IMR-90 (cell line): ENCODE data around the gene GATA2. TPM values are rescaled to one million over a fixed set of nuclear protein-coding genes. Genes with fewer than 3 reads are reported as not detected.

Experiments
- ATAC-seq: fragments of 200-7000 bp; cut with Tn5 transposase; 2 replicates; pipeline ENCODE4 v1.9.1; 2020; ENCODE audit warnings: low read depth, mild to moderate bottlenecking, moderate library complexity
- BruUV-seq: library from RNA; stranded (reverse); fragments of 400-500 nt; replicated peaks from 2 replicates; lab custom pipeline; 2021; lab: Mats Ljungman, UMichigan
- CTCF ChIA-PET: fragments of 300-600 bp; formaldehyde crosslinking; extraction: SDS; loops from one replicate; lab custom pipeline; 2021; ENCODE audit warnings: antibody characterized with exemption; lab: Yijun Ruan, JAX
- POLR2A ChIA-PET: fragments of 300-600 bp; sonication (Branson Sonifier 250); formaldehyde crosslinking; loops from one replicate; lab custom pipeline; 2022; ENCODE audit warnings: antibody characterized with exemption; ENCODE audit not compliant: unreplicated experiment; lab: Charles Lee
- DNase-seq: peaks from one replicate; pipeline ENCODE4 v3.0.0; 2013
- H2AFZ ChIP-seq: replicated peaks from 2 replicates; pipeline ENCODE3; 2013; ENCODE audit warnings: low read length, mild to moderate bottlenecking; ENCODE audit not compliant: poor library complexity
- H2AK5ac ChIP-seq: 2 replicates; pipeline ENCODE4 v1.6.1; 2013; ENCODE audit warnings: low read depth, low read length, inconsistent platforms
- H2AK9ac ChIP-seq: replicated peaks from 2 replicates; pipeline ENCODE3; 2013; ENCODE audit warnings: mild to moderate bottlenecking, low read depth, low read length, moderate library complexity; ENCODE audit not compliant: poor library complexity
- H2BK120ac ChIP-seq: 2 replicates; pipeline ENCODE4 v1.6.1; 2013; ENCODE audit warnings: low read depth, low read length, inconsistent platforms
- H2BK15ac ChIP-seq: 3 replicates; pipeline ENCODE4 v1.6.1; 2013; ENCODE audit warnings: low read depth, low read length, inconsistent platforms
- H2BK20ac ChIP-seq: 2 replicates; pipeline ENCODE4 v1.6.1; 2013; ENCODE audit warnings: low read depth, mild to moderate bottlenecking, inconsistent platforms, low read length, moderate library complexity
- H2BK5ac ChIP-seq: 2 replicates; pipeline ENCODE4 v1.6.1; 2013; ENCODE audit warnings: mild to moderate bottlenecking, low read depth, low read length, inconsistent platforms; ENCODE audit not compliant: poor library complexity, severe bottlenecking
- H3K14ac ChIP-seq: replicated peaks from 2 replicates; pipeline ENCODE4 v1.6.1; 2013; ENCODE audit warnings: low read depth, low read length, inconsistent platforms
- H3K18ac ChIP-seq: 2 replicates; pipeline ENCODE4 v1.6.1; 2013; ENCODE audit warnings: low read depth, low read length, control low read depth
- H3K23ac ChIP-seq: 2 replicates; pipeline ENCODE4 v1.6.1; 2013; ENCODE audit warnings: low read depth, low read length, inconsistent platforms
- H3K27ac ChIP-seq: 2 replicates; pipeline ENCODE4 v1.5.1; 2013; ENCODE audit warnings: mild to moderate bottlenecking, control low read depth, low read length; ENCODE audit not compliant: insufficient read depth
- H3K27me3 ChIP-seq: 2 replicates; pipeline ENCODE4 v1.6.1; 2013; ENCODE audit warnings: low read length; ENCODE audit not compliant: control insufficient read depth, insufficient read depth
- H3K36me3 ChIP-seq: 2 replicates; pipeline ENCODE4 v1.6.1; 2013; ENCODE audit warnings: low read length, mixed read lengths; ENCODE audit not compliant: control insufficient read depth, insufficient read depth
- H3K4ac ChIP-seq: 2 replicates; pipeline ENCODE4 v1.6.1; 2013; ENCODE audit warnings: low read depth, low read length, inconsistent platforms
- H3K4me1 ChIP-seq: 2 replicates; pipeline ENCODE4 v1.6.1; 2013; ENCODE audit warnings: low read length, mixed read lengths; ENCODE audit not compliant: control insufficient read depth, insufficient read depth
- H3K4me2 ChIP-seq: 2 replicates; pipeline ENCODE4 v1.6.1; 2013; ENCODE audit warnings: low read depth, mild to moderate bottlenecking, control low read depth, low read length, moderate library complexity
- H3K4me3 ChIP-seq: 2 replicates; pipeline ENCODE4 v1.5.1; 2013; ENCODE audit warnings: low read depth, mild to moderate bottlenecking, control low read depth, low read length, moderate library complexity; ENCODE audit not compliant: insufficient read depth
- H3K56ac ChIP-seq: 2 replicates; pipeline ENCODE4 v1.6.1; 2013; ENCODE audit warnings: low read length, inconsistent platforms; ENCODE audit not compliant: insufficient read depth; ENCODE audit errors: extremely low read depth
- H3K79me1 ChIP-seq, 2 experiments: 2 replicates each; pipeline ENCODE4 v1.6.1; 2013; ENCODE audit warnings: low read length in 2 of 2, inconsistent platforms in 1 of 2, low read depth in 1 of 2
- H3K9ac ChIP-seq: 2 replicates; pipeline ENCODE4 v1.6.1; 2013; ENCODE audit warnings: low read depth, low read length, control low read depth
- H3K9me1 ChIP-seq: 2 replicates; pipeline ENCODE4 v1.6.1; 2013; ENCODE audit warnings: low read length, inconsistent platforms; ENCODE audit not compliant: insufficient read depth
- H3K9me3 ChIP-seq: 2 replicates; pipeline ENCODE4 v1.6.1; 2013; ENCODE audit warnings: low read length; ENCODE audit not compliant: control insufficient read depth, insufficient read depth
- H4K20me1 ChIP-seq: 2 replicates; pipeline ENCODE4 v1.6.1; 2013; ENCODE audit warnings: low read length, inconsistent platforms; ENCODE audit not compliant: insufficient read depth
- H4K5ac ChIP-seq: 2 replicates; pipeline ENCODE4 v1.6.1; 2013; ENCODE audit warnings: mild to moderate bottlenecking, low read depth, low read length, control low read depth
- H4K8ac ChIP-seq, 2 experiments: 2 replicates each; pipeline ENCODE4 v1.6.1; 2013; ENCODE audit warnings: low read depth in 2 of 2, low read length in 2 of 2, control low read depth in 1 of 2, inconsistent platforms in 1 of 2
- H4K91ac ChIP-seq: 2 replicates; pipeline ENCODE4 v1.6.1; 2013; ENCODE audit warnings: low read depth, low read length, inconsistent platforms; ENCODE audit not compliant: insufficient read depth
- CEBPB ChIP-seq: IDR thresholded peaks from 2 replicates; pipeline ENCODE4 v1.6.1; 2012; ENCODE audit warnings: low read depth, low read length, improper control_type of control experiment
- CHD1 ChIP-seq: IDR thresholded peaks from 2 replicates; pipeline ENCODE4 v1.6.1; 2012; ENCODE audit warnings: low read depth, low read length, improper control_type of control experiment
- ELK1 ChIP-seq: fragments of 150-350 bp; IDR thresholded peaks from 2 replicates; pipeline ENCODE4 v1.6.1; 2016; ENCODE audit warnings: low read depth, mild to moderate bottlenecking, low read length, moderate library complexity, borderline replicate concordance
- FOS ChIP-seq: fragments of 150-350 bp; IDR thresholded peaks from 2 replicates; pipeline ENCODE4 v1.6.1; 2016; ENCODE audit warnings: low read depth, low read length
- MAFK ChIP-seq: IDR thresholded peaks from 2 replicates; pipeline ENCODE4 v1.6.1; 2012; ENCODE audit warnings: low read depth, low read length, improper control_type of control experiment
- MAZ ChIP-seq: IDR thresholded peaks from 2 replicates; pipeline ENCODE4 v1.6.1; 2012; ENCODE audit warnings: low read depth, mild to moderate bottlenecking, low read length, improper control_type of control experiment, moderate library complexity, borderline replicate concordance
- MXI1 ChIP-seq: IDR thresholded peaks from 2 replicates; pipeline ENCODE4 v1.6.1; 2012; ENCODE audit warnings: low read depth, mild to moderate bottlenecking, low read length, moderate library complexity, borderline replicate concordance
- NFE2L2 ChIP-seq: fragments of 150-350 bp; IDR thresholded peaks from 2 replicates; pipeline ENCODE4 v1.6.1; 2016; ENCODE audit warnings: low read depth, mild to moderate bottlenecking, low read length
- RAD21 ChIP-seq: IDR thresholded peaks from 2 replicates; pipeline ENCODE4 v1.6.1; 2012; ENCODE audit warnings: low read length, improper control_type of control experiment
- RCOR1 ChIP-seq: IDR thresholded peaks from 2 replicates; pipeline ENCODE4 v1.6.1; 2012; ENCODE audit warnings: mild to moderate bottlenecking, low read length, improper control_type of control experiment; ENCODE audit not compliant: insufficient replicate concordance
- RFX5 ChIP-seq: IDR thresholded peaks from 2 replicates; pipeline ENCODE4 v1.8.0; 2012; ENCODE audit warnings: low read depth, mild to moderate bottlenecking, low read length, moderate library complexity
- SMC3 ChIP-seq: fragments of 150-350 bp; IDR thresholded peaks from 2 replicates; pipeline ENCODE4 v1.6.1; 2016; ENCODE audit warnings: low read depth, mild to moderate bottlenecking, antibody characterized with exemption, low read length, moderate library complexity
- USF2 ChIP-seq: fragments of 150-350 bp; IDR thresholded peaks from 2 replicates; pipeline ENCODE4 v1.6.1; 2017; ENCODE audit warnings: mild to moderate bottlenecking, antibody characterized with exemption, low read length, low read depth
- WGBS, 2 experiments: methylation state at CpG; one replicate each; pipeline versions ENCODE4 v1.1.5 to v1.1.7; 2013; ENCODE audit warnings: missing lambda C conversion rate in 2 of 2; ENCODE audit not compliant: insufficient read length in 1 of 2; ENCODE audit errors: extremely low coverage in 2 of 2; 5-methylcytosine and 5-hydroxymethylcytosine counted together
- dilution Hi-C: fragments of 300-500 bp; cut with HindIII; formaldehyde crosslinking; loops from one replicate; pipeline ENCODE4 v1.14.3; 2018; ENCODE audit warnings: low sequenced_read_pairs; ENCODE audit not compliant: unreplicated experiment
- in situ Hi-C: fragments of 300-500 bp; cut with MboI; formaldehyde crosslinking; loops from 3 replicates; pipeline ENCODE4 v1.14.3; 2019; ENCODE audit warnings: low sequenced_read_pairs, inconsistent platforms, mixed read lengths
- intact Hi-C: fragments of 100-400 bp; cut with micrococcal nuclease; formaldehyde crosslinking; loops from 2 replicates; pipeline ENCODE4 v1.10.0; 2022
- polyA plus RNA-seq, 3 experiments: library from polyadenylated mRNA; depleted of rRNA; stranded (reverse); fragments of >200 nt; gene quantifications; 2 replicates each; pipeline ENCODE4 v1.2.3, GENCODE V29; 2012; ENCODE audit warnings: low replicate concordance in 1 of 3
- total RNA-seq: library from RNA; depleted of rRNA; stranded (reverse); fragments of >200 nt; gene quantifications from 2 replicates; pipeline ENCODE4 v1.2.3, GENCODE V29; 2012

The GATA2 gene
- total and polyA plus RNA-seq, 2 of the 4 experiments (the other 2 are of a cell fraction): 2.2 to 13.5 TPM

GRCh38 chr3:128439226-128439625 is 53.8 kb downstream of the GATA2 start:
- no TSS peak for BruUV-seq
- peak; percentile 51; the same call in 1 of the 2 replicates for ATAC-seq

More at GRCh38 chr3:128439226-128439625, 53.8 kb downstream of the GATA2 start:
- DNase-seq: peak; percentile 7
- no peak overlapping the region for H4K5ac ChIP-seq
- in situ Hi-C loops (no loop called here), intact Hi-C loops (no loop called here), dilution Hi-C loops (no loop called here)
- H2BK15ac ChIP-seq: no peak overlapping the region
- no peaks in the 10 kb centered on the region for H4K20me1 ChIP-seq
- no peaks in the 10 kb centered on the region for H3K36me3 ChIP-seq
- no peaks in the 10 kb centered on the region for H3K9me1 ChIP-seq
- no peak overlapping the region for H3K4ac ChIP-seq
- H3K27me3 ChIP-seq: peaks cover 69% of the 10 kb centered on the region
- H3K27ac ChIP-seq: no peak overlapping the region
- CTCF ChIA-PET: no interaction called here
- POLR2A ChIA-PET: no interaction called here
- H2AFZ ChIP-seq: peak overlapping the region; percentile 49
- no peak overlapping the region for H2BK20ac ChIP-seq
- H3K14ac ChIP-seq: no peak overlapping the region
- no peak overlapping the region for H3K4me2 ChIP-seq
- no peak overlapping the region for H3K4me3 ChIP-seq
- no peak overlapping the region for H2AK5ac ChIP-seq
- no peak overlapping the region for H2AK9ac ChIP-seq
- TF ChIP-seq RCOR1: no peak
- TF ChIP-seq RFX5: no peak
- TF ChIP-seq RAD21: no peak
- TF ChIP-seq MAZ: no peak
- no peak for TF ChIP-seq USF2
- TF ChIP-seq CHD1: no peak
- TF ChIP-seq SMC3: no peak
- TF ChIP-seq FOS: no peak
- TF ChIP-seq MXI1: no peak
- TF ChIP-seq MAFK: no peak
- no peak for TF ChIP-seq CEBPB
- TF ChIP-seq NFE2L2: no peak
- no peak for TF ChIP-seq ELK1
- H3K4me1 ChIP-seq: no peaks in the 10 kb centered on the region
- H3K79me1 ChIP-seq: no peaks in the 10 kb centered on the region
- H2BK120ac ChIP-seq: no peak overlapping the region
- H3K9ac ChIP-seq: no peak overlapping the region
- H3K23ac ChIP-seq: no peak overlapping the region
- no peak overlapping the region for H3K56ac ChIP-seq
- H3K18ac ChIP-seq: no peak overlapping the region
- WGBS, 2 experiments: no CpG with 5 or more reads among the region's 3 CpGs
- no peak overlapping the region for H2BK5ac ChIP-seq
- H4K91ac ChIP-seq: no peak overlapping the region
- H3K9me3 ChIP-seq: peaks cover 3% of the 10 kb centered on the region; the same call in 1 of the 2 replicates
- no peak overlapping the region for H4K8ac ChIP-seq
